ENCODE data around the gene MESD. TPM values are rescaled to one million over a fixed set of nuclear protein-coding genes. Genes with fewer than 3 reads are reported as not detected.

Gene MESD
- polyA plus RNA-seq, 1 donor from 2014 or later = 16.3 TPM

GRCh38 chr15:81010086-81010485 is 20.5 kb upstream of the MESD start:
- Histone ChIP-seq H3K27me3 (ENCODE audit: insufficient read depth, low read depth, low read length) (no peaks in the 10 kb centered on the region), H3K9me2 (ENCODE audit: insufficient read depth, low read length) (no peaks in the 10 kb centered on the region), H3K4me3 (ENCODE audit: low read length) (no peak overlapping the region), H3K79me2 (replicated peaks; ENCODE audit: insufficient read depth, low read length) (peaks cover 4% of the 10 kb centered on the region), H3K4me2 (ENCODE audit: low read length) (no peak overlapping the region), H2AFZ (ENCODE audit: low read depth, low read length) (no peak overlapping the region), H3K9ac (ENCODE audit: low read length) (no peak overlapping the region), H3K36me3 (ENCODE audit: insufficient read depth, low read length) (no peaks in the 10 kb centered on the region), H4K20me1 (ENCODE audit: insufficient read depth) (no peaks in the 10 kb centered on the region), H3K27ac (ENCODE audit: low read length) (no peak overlapping the region), H3K9me3 (ENCODE audit: low read length) (no peaks in the 10 kb centered on the region), H3F3A (ENCODE audit: insufficient read depth, low read length, poor library complexity, severe bottlenecking) (no peaks in the 10 kb centered on the region)
- TF ChIP-seq EP300 (conservative IDR thresholded peaks at IDR 0.05; ENCODE audit: poor library complexity, severe bottlenecking) (peak; percentile 18), EZH2 (IDR thresholded peaks at IDR 0.05; ENCODE audit: borderline replicate concordance, insufficient read depth, low read length, poor library complexity, severe bottlenecking) (no peak), REST (IDR thresholded peaks at IDR 0.05; ENCODE audit: borderline replicate concordance) (no peak), MXI1 (conservative IDR thresholded peaks at IDR 0.05; ENCODE audit: poor library complexity, severe bottlenecking) (no peak), SMC3 (conservative IDR thresholded peaks at IDR 0.05; ENCODE audit: poor library complexity) (no peak), TAF1 (IDR thresholded peaks at IDR 0.05; ENCODE audit: low read depth) (no peak), POLR2AphosphoS5 (IDR thresholded peaks at IDR 0.05) (no peak)

GRCh38 chr15:81008312-81008711 is 18.7 kb upstream of the MESD start:
- Histone ChIP-seq H3K79me2 (replicated peaks; ENCODE audit: insufficient read depth, low read length) (peaks cover 21% of the 10 kb centered on the region), H3K9me2 (ENCODE audit: insufficient read depth, low read length) (no peaks in the 10 kb centered on the region), H3K9me3 (ENCODE audit: low read length) (no peaks in the 10 kb centered on the region), H4K20me1 (ENCODE audit: insufficient read depth) (no peaks in the 10 kb centered on the region), H2AFZ (ENCODE audit: low read depth, low read length) (no peak overlapping the region), H3K4me3 (ENCODE audit: low read length) (no peak overlapping the region), H3K27me3 (ENCODE audit: insufficient read depth, low read depth, low read length) (no peaks in the 10 kb centered on the region), H3K9ac (ENCODE audit: low read length) (no peak overlapping the region), H3K36me3 (ENCODE audit: insufficient read depth, low read length) (no peaks in the 10 kb centered on the region), H3F3A (ENCODE audit: insufficient read depth, low read length, poor library complexity, severe bottlenecking) (no peaks in the 10 kb centered on the region), H3K4me2 (ENCODE audit: low read length) (no peak overlapping the region), H3K27ac (ENCODE audit: low read length) (no peak overlapping the region)
- TF ChIP-seq TAF1 (IDR thresholded peaks at IDR 0.05; ENCODE audit: low read depth) (no peak), EP300 (conservative IDR thresholded peaks at IDR 0.05; ENCODE audit: poor library complexity, severe bottlenecking) (no peak), POLR2AphosphoS5 (IDR thresholded peaks at IDR 0.05) (no peak), EZH2 (IDR thresholded peaks at IDR 0.05; ENCODE audit: borderline replicate concordance, insufficient read depth, low read length, poor library complexity, severe bottlenecking) (no peak), MXI1 (conservative IDR thresholded peaks at IDR 0.05; ENCODE audit: poor library complexity, severe bottlenecking) (no peak), SMC3 (conservative IDR thresholded peaks at IDR 0.05; ENCODE audit: poor library complexity) (no peak), RAD21 (conservative IDR thresholded peaks at IDR 0.05) (no peak), REST (IDR thresholded peaks at IDR 0.05; ENCODE audit: borderline replicate concordance) (no peak), CTCF (IDR thresholded peaks at IDR 0.05; ENCODE audit: poor library complexity, severe bottlenecking) (no peak)
